Mucosa of descending colon (tissue), 3 donors: ENCODE data around the gene DHX57. TPM values are rescaled to one million over a fixed set of nuclear protein-coding genes. Genes with fewer than 3 reads are reported as not detected.
"Not testable (repeated sequence)": the region's sequence is repeated elsewhere in the genome, so short reads cannot be mapped to it uniquely, and the experiment has no call there.

ENCODE experiments used
- ATAC-seq: fragments of 200-7000 bp; cut with Tn5 transposase; one replicate; pipeline ENCODE4 v1.9.1; 2020; ENCODE audit warnings: mild to moderate bottlenecking, moderate library complexity
- DNase-seq, 3 donors: peaks; one replicate each; pipeline ENCODE4 v3.0.0-alpha.2; 2020
- H3K36me3 ChIP-seq: fragments of 200-600 bp; one replicate; pipeline ENCODE4 v1.8.0; 2021; ENCODE audit warnings: low read depth, mild to moderate bottlenecking
- H3K4me1 ChIP-seq: fragments of 200-600 bp; one replicate; pipeline ENCODE4 v1.8.0; 2021; ENCODE audit warnings: low read depth, mild to moderate bottlenecking
- H3K4me3 ChIP-seq: fragments of 200-600 bp; one replicate; pipeline ENCODE4 v1.8.0; 2021; ENCODE audit warnings: mild to moderate bottlenecking
- H3K9me3 ChIP-seq: fragments of 200-600 bp; one replicate; pipeline ENCODE4 v1.8.0; 2021; ENCODE audit warnings: mild to moderate bottlenecking
- CTCF ChIP-seq: fragments of 200-600 bp; IDR thresholded peaks from one replicate; pipeline ENCODE4 v1.8.0; 2022; ENCODE audit warnings: antibody characterized with exemption, mild to moderate bottlenecking
- intact Hi-C, 2 donors: fragments of 100-400 bp; cut with DNase I in 1 of 2; cut with micrococcal nuclease in 1 of 2; formaldehyde crosslinking; loops; one replicate each; pipeline versions ENCODE4 v1.11.0 to v1.11.1; 2022; cut with DNase I, micrococcal nuclease
- total RNA-seq, 3 donors: library from RNA; stranded (reverse); fragmentation: NEBNext Ultra II Directional in 2 of 3; extraction: Animal tissue kit (Norgen Biotek cat#: 25700) in 2 of 3; gene quantifications; one replicate each; pipeline versions ENCODE4 v1.2.1 to v1.2.4, GENCODE V29; 2021 to 2023
- donor health status: DM: no; HTN: no; CAD: no; lungs with moderate emphysema.
- donor health status: DM: no; HTN: no; CAD: no.
- donor health status: DM: no; HTN: yes; CAD: no.

The DHX57 gene
- total RNA-seq, 3 donors from 2014 or later, result 10.4 to 17.3 (median 10.5) TPM

- Histone ChIP-seq H3K9me3 (no peaks in the 10 kb centered on the region), H3K4me1 (peaks cover 5% of the 10 kb centered on the region), H3K4me3 (no peak overlapping the region), H3K36me3 (no peaks in the 10 kb centered on the region)
- intact Hi-C loops, result no loop called here
- no peak for TF ChIP-seq CTCF
- DNase-seq (no peak), ATAC-seq (no peak)
Measured at GRCh38 chr2:38797953-38798352, 77.8 kb downstream of the DHX57 start.

DNA sequence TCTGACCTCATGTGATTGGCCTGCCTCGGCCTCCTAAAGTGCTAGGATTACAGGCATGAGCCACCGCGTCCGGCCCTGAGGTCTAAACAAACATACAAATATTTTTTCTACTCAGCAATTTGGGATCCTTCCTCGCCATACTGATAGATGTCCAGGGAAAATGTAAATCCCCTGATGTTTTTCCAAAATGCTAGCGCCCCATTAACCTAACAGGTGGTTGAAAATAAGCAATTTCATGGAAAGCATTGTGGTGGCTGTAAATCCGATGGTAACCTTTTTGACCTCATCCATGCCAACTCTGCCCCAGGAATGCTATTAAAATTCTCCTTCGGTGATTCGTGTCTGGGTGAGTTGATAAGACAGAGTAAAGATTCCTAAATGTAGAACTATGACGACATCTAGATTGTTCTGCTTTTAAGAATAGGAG is 78.5 kb downstream of the DHX57 start:
- DNase-seq, result no peak

DNA sequence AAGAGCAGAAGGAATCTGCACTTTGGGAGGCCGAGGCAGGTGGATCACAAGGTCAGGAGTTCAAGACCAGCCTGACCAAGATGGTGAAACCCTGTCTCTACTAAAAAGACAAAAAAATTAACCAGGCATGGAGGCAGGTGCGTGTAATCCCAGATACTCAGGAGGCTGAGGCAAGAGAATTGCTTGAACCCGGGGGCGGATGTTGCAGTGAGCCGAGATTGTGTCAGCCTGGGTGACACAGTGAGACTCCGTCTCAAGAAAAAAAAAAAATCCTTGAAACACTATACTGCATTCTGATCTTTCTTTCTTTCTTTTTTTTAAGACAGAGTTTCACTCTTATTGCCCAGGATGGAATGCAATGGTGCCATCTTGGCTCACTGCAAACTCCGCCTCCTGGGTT is 80.7 kb downstream of the DHX57 start:
- DNase-seq, H3K4me1 ChIP-seq, H3K9me3 ChIP-seq, ATAC-seq, intact Hi-C loops, H3K36me3 ChIP-seq, H3K4me3 ChIP-seq: not testable (repeated sequence)

More for the DNA sequence above, 78.5 kb downstream of the DHX57 start:
- H3K36me3 ChIP-seq, result no peaks in the 10 kb centered on the region
- ATAC-seq, result no peak
- peaks cover 5% of the 10 kb centered on the region for H3K4me1 ChIP-seq
- H3K4me3 ChIP-seq, result no peak overlapping the region
- intact Hi-C loops, result no loop called here
- H3K9me3 ChIP-seq, result no peaks in the 10 kb centered on the region
- no peak for TF ChIP-seq CTCF

- no peak for TF ChIP-seq CTCF
- peaks cover 5% of the 10 kb centered on the region for H3K4me1 ChIP-seq
- intact Hi-C loops, result no loop called here
- ATAC-seq, result peak; percentile 82
- no peak for DNase-seq
- no peaks in the 10 kb centered on the region for H3K9me3 ChIP-seq
- H3K36me3 ChIP-seq, result no peaks in the 10 kb centered on the region
- H3K4me3 ChIP-seq, result no peak overlapping the region
Measured at GRCh38 chr2:38794235-38794946, 81.3 kb downstream of the DHX57 start.

DNA sequence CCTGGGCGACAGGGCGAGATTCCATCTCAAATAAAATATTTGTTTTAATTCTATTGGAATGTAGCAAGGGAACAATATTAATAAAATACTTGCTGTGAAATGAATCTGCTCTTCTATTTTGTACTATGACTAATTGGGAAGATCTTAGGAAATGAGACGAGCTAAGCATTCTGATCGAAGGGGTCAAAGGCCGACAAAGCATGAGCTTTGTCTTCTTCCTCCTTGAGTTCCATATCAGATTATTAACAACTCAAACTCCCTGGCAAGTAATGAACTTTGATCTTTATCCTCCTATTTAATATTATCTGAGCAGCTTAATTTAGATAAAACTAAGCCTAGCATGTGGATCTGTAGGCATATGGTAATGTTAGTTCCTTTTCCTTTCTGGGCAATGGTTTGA is 82.2 kb downstream of the DHX57 start:
- no peak for TF ChIP-seq CTCF
- DNase-seq, result no peak
- intact Hi-C loops, result no loop called here

DNA sequence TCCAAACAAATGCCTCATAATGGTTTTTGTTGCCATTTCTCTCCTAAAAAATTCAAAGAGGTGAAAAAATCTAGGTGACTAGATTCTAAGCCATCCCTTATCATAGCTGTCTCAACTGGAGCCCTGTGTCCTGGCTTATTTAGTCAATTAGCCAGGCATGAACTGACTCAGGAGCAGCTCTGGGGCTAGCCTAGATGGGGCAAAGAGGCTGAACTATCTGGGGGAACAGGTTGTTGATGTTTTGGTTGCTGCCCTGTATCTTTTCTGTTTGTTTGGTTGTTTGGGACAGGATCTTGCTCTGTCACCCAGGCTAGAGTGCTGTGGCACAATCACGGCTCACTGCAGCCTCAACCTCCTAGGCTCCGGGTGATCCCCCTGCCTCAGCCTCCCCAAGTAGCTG is 83.0 kb downstream of the DHX57 start:
- H3K9me3 ChIP-seq, result no peaks in the 10 kb centered on the region

More for the DNA sequence above, 82.2 kb downstream of the DHX57 start:
- Histone ChIP-seq H3K4me1 (peaks cover 5% of the 10 kb centered on the region), H3K4me3 (no peak overlapping the region), H3K9me3 (no peaks in the 10 kb centered on the region), H3K36me3 (no peaks in the 10 kb centered on the region)
- peak; percentile 23 for ATAC-seq

GRCh38 chr2:38792321-38792720 is 83.4 kb downstream of the DHX57 start:
- not testable (repeated sequence) for H3K4me3 ChIP-seq, ATAC-seq

More for the DNA sequence above, 83.0 kb downstream of the DHX57 start:
- ATAC-seq, result no peak
- intact Hi-C loops, result no loop called here
- Histone ChIP-seq H3K36me3 (no peaks in the 10 kb centered on the region), H3K4me1 (peaks cover 5% of the 10 kb centered on the region), H3K4me3 (no peak overlapping the region)
- no peak for TF ChIP-seq CTCF
- no peak for DNase-seq

More at GRCh38 chr2:38792321-38792720, 83.4 kb downstream of the DHX57 start:
- H3K4me1 ChIP-seq, intact Hi-C loops, H3K9me3 ChIP-seq, H3K36me3 ChIP-seq, DNase-seq: not testable (repeated sequence)
